AG09309 (cell line): ENCODE data around the gene GPR179.
"Not testable (repeated sequence)": the region's sequence is repeated elsewhere in the genome, so short reads cannot be mapped to it uniquely, and the experiment has no call there.

Experiments
- DNase-seq: peaks from one replicate; pipeline ENCODE4 v3.0.0-alpha.2; 2010; ENCODE audit warnings: low read depth
- H3K4me3 ChIP-seq: 2 replicates; pipeline ENCODE4 v1.5.1; 2011; ENCODE audit warnings: mild to moderate bottlenecking, low read depth, low read length, moderate library complexity; ENCODE audit not compliant: control insufficient read depth
- TF ChIP-seq, protein P1 (sequence below): IDR thresholded peaks from 2 replicates; pipeline ENCODE4 v1.5.1; 2011; ENCODE audit warnings: mild to moderate bottlenecking, low read depth, low read length, inconsistent platforms; ENCODE audit not compliant: insufficient read depth, control insufficient read depth; ENCODE audit errors: missing control alignments

The GPR179 gene

GRCh38 chr17:38324141-38324697 is 19.5 kb downstream of the GPR179 start:
- TF ChIP-seq, protein P1, sequence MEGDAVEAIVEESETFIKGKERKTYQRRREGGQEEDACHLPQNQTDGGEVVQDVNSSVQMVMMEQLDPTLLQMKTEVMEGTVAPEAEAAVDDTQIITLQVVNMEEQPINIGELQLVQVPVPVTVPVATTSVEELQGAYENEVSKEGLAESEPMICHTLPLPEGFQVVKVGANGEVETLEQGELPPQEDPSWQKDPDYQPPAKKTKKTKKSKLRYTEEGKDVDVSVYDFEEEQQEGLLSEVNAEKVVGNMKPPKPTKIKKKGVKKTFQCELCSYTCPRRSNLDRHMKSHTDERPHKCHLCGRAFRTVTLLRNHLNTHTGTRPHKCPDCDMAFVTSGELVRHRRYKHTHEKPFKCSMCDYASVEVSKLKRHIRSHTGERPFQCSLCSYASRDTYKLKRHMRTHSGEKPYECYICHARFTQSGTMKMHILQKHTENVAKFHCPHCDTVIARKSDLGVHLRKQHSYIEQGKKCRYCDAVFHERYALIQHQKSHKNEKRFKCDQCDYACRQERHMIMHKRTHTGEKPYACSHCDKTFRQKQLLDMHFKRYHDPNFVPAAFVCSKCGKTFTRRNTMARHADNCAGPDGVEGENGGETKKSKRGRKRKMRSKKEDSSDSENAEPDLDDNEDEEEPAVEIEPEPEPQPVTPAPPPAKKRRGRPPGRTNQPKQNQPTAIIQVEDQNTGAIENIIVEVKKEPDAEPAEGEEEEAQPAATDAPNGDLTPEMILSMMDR, result no peak

GRCh38 chr17:38322897-38323296 is 20.9 kb downstream of the GPR179 start:
- H3K4me3 ChIP-seq, result no peak overlapping the region
- DNase-seq, result no peak
- TF ChIP-seq, protein P1, result no peak

More at GRCh38 chr17:38324141-38324697, 19.5 kb downstream of the GPR179 start:
- no peak overlapping the region for H3K4me3 ChIP-seq
- DNase-seq, result no peak

- no peak for DNase-seq
- TF ChIP-seq, protein P1, result peak; percentile 66
- no peak overlapping the region for H3K4me3 ChIP-seq
These were observed 21.5 kb downstream of the GPR179 start for GRCh38 chr17:38322156-38322779.

DNA sequence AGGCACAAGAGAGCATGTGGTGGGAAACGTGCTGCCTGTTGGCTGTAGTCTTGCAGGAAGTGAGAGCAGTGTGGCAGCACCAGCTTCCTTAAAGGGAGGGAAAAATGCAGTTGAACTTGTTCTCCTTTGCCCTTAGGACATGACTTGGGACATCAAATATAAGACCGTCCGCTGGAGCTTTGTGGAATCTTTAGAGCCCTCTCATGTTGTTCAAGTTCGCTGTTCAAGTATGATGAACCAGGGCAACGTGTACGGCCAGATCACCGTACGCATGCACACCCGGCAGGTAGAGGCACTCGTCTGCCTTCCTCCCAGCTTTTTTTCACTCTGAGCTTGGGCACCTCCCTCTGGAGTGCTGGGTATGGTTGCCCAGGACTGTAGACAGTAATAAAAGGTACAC is 23.3 kb downstream of the GPR179 start:
- no peak for DNase-seq
- TF ChIP-seq, protein P1, result no peak
- no peak overlapping the region for H3K4me3 ChIP-seq

DNA sequence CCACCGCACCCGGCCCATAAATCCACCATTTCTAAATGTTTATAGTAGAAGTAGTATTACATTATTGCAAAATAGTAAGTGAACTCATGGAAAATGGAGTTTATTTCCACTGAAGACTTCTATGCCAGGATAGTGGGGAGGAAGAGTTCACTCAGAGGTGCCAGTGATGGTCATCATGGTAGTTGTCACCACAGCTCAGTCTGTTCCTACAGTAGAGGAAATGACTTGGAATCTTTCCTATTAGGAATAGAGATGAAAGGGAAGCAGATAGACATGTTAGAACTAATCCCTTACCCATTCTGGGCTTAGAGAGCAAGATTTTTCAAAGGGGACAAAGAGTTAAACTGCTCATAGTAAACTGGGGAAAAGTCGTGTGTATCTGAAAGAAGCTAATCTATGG is 26.7 kb downstream of the GPR179 start:
- DNase-seq, result no peak
- TF ChIP-seq, protein P1, result no peak
- no peak overlapping the region for H3K4me3 ChIP-seq

DNA sequence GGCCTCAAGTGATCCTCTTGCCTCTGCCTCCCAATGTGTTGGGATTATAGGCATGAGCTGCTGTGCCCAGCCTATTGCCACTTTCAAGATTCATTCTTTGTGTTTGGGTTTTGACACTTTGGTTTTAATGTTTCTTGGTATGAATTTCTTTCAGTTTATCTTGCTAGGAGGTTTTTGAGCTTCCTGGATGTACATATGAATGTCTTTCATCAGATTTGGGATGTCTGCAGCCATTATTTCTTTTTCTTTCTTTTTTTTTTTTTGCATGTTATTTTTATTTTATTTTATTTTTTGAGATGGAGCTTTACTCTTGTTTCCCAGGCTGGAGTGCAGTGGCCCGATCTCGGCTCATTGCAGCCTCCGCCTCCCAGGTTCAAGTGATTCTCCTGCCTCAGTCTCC is 28.3 kb downstream of the GPR179 start:
- no peak overlapping the region for H3K4me3 ChIP-seq
- TF ChIP-seq, protein P1, result no peak
- no peak for DNase-seq

DNA sequence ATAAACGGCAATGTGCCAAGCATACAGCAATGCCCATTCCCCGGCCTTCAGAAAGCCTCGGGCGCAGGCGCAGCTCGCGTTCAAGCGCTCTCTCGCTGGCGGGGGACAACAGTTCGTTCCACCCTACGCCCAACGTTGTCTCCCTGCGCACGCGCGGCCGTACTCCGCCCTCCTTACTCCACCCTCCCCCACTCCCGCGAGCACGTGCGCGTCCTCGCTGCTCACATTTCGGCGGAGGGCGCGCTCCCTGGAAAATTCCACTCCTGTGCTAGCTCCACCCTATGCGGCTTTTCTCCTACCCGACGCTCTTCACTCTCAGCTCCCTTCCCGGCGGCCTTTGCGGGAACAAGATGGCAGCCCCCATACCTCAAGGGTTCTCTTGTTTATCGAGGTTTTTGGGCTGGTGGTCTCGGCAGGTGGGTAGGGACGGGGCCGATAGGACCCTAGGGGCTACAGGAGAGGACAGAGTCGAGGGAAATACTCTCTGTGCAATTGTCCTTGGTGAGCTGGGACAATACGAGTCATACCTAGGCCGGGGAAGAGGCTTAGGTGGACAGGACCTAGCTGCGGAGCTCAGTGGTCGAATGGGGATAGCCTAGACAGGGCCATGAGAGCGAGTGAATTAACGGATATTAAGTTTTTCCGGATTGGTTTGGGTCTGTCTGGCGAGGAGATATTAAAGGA is 46.8 kb downstream of the GPR179 start, which contains the start of gene MRPL45:
MRPL45 (plus strand) TSS at position 335 of the 684 bp plus-strand sequence; CDS start at position 351, 16 bp downstream.
- H3K4me3 ChIP-seq, result peak within 1 kb of the TSS; percentile 61

GRCh38 chr17:38295602-38296365 is 48.0 kb downstream of the GPR179 start:
- not testable (repeated sequence) for H3K4me3 ChIP-seq, DNase-seq

More for the DNA sequence above, 46.8 kb downstream of the GPR179 start, which contains the start of gene MRPL45:
- peak; percentile 79 for DNase-seq

DNA sequence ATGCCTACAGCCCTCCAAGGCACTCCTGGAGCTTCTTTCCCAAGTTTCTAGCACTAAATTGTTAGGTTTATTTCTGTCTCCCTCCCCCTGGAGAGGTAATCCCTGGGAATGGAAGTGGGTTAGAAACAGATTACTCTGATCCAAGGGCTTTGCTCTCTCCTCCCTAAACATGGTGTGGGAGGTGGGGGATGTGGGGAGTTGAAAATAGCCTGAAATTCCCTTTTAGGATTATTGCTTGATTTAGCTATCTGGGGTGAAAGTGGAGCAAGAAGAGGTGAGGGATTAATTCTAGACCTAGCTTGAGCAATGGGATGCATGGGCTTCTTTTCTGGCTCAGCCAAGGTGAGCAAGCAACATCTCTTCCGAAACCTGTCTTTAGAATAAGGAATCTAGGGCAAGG is 54.0 kb downstream of the GPR179 start:
- not testable (repeated sequence) for DNase-seq, H3K4me3 ChIP-seq
